Measurements from ENCODE around the gene MX2.
"Not testable (repeated sequence)": the region's sequence is repeated elsewhere in the genome, so short reads cannot be mapped to it uniquely, and the experiment has no call there.

Gene MX2

GRCh38 chr21:41333752-41334151, 28.1 kb upstream of the MX2 start:
- FAIRE-seq (no peak), DNase-seq (ENCODE audit: low spot score) (no peak)

- FAIRE-seq: no peak
- DNase-seq (ENCODE audit: low spot score): no peak
These were observed 24.3 kb upstream of the MX2 start for GRCh38 chr21:41337515-41337914.

DNA sequence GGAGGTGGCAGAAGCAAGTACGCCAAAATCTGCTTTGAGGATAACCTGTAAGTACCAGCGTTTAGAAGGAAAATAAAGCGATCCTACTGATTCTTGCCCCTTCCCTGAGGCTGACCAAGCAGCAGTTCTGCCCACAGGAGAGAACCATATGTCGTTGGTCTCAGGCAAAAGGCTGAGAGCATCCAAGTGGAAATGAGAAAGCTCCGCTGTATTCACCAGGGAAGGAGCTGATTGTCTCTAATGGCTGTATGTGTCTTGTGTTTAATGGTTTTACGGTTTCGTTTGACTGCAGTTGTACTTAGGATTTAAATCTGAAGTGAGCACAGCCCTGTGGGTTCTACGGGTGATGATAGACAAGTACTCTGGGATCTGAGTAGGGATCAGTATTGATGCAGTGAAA, 23.4 kb upstream of the MX2 start:
- no peak for FAIRE-seq
- no peak for DNase-seq (ENCODE audit: low spot score)

- DNase-seq (ENCODE audit: low spot score) (no peak), FAIRE-seq (no peak)
These were observed 19.8 kb upstream of the MX2 start for GRCh38 chr21:41342035-41342434.

DNA sequence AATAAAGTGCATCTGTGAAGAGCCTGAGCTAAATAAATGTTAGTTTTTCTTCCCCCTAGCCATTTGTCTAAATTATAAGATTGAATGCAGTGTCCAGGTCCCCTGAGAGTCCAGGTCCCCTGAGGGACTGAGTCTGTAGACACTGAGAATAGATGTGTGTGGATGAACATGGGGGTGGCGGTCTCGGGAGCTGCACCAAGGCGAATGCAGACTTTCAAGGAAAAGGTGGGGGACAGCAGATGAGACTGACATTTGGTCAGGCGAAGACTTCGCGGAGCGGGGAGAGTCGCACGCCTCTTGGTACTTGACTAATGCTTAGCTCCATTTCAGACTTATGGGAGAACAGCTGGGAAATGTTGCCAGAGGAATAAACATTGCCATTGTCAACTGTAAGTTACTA, 17.7 kb upstream of the MX2 start:
- FAIRE-seq: no peak
- DNase-seq (ENCODE audit: low spot score): no peak

DNA sequence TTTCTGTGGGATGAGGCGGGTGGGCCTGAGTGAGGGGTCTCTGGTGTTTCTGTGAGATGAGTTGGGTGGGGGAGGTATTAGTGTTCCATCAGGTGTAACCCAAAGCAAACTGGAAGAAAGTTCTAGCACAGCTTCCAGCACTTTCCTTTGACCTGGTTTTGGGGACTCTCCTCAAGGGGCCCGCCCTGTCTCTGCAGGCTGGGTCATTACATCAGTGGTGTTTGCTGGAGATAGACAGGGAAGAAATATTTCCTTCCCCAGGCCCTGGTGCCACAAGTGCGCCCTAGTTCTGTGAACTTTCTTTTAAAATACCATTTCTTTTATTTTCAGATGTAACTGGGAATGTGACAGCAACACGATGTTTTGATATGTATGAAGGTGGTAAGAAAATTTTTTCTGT, 16.5 kb upstream of the MX2 start:
- DNase-seq (ENCODE audit: low spot score): no peak
- FAIRE-seq: no peak

DNA sequence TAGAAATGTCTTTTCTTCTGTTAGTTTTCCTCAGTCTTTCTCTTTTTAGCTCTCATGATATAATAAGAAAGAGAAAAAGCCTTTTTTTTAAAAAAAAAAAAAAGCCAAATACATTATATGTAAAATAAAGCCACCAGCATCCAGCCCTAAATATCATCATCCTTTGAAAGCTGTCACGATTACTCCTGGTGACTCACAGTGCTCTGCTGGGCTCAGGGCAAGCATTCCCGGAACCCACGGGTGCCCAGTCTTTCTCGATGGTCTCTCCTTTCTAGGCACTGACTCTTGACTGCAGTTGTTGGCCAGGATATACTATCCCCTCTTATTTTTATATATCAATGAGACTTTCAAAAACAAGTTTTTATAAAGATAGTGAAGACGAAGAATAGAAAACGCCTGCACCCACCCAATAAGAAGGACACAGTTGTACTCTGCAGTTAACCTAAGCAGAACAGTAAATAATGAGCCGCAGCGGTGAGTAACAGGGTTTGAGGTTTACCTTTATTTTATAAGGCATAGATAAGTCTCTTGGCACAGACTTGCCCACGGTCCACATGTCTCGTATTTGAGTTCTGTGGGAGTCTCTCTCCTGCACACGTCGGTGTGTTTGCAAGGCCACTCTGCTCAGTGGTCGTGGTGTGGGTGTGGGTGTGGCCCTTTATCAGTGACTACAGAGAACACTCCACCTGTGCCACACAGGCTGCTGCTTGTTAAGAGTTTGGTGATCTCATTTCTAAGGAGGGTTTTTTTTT, 15.7 kb upstream of the MX2 start:
- no peak for DNase-seq (ENCODE audit: low spot score)
- no peak for FAIRE-seq

GRCh38 chr21:41346758-41347157, 15.1 kb upstream of the MX2 start:
- DNase-seq (ENCODE audit: low spot score) (no peak), FAIRE-seq (no peak)

DNA sequence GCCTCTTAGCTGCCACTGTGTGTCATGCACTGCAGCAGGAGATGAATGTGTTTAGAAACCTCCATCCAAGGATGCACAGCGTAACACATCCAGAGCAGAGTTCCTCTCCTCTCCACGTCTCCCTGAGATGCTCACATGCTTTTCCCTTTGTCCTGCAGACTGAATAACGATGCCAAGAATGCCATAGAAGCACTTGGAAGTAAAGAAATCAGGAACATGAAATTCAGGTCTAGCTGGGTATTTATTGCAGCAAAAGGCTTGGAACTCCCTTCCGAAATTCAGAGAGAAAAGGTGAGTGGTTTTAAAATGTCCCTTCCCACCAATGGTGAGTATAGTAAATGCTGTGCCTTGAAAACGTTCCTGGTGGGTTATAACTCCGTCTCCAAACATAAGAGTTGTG, 13.4 kb upstream of the MX2 start:
- DNase-seq (ENCODE audit: low spot score) (no peak), FAIRE-seq (no peak)

DNA sequence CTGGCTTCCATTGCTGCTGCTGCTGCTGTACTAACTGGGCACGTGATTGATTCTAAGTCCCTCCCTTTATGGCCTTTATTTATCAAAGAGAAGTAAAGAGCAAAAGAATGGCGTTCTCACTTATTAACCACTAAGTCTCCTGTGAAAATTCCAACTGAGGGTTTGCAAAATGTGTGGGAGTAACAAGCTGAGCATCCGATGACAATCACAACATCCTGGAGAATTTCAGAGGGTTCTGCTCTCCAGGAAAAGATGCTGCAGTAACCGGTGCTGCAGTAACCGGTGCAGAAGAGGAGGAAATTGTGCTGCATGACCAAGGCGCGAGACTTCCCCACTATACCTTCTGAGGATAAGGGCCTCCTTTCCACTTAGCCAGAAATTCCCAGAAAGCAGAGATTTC, 12.7 kb upstream of the MX2 start:
- DNase-seq (ENCODE audit: low spot score) (no peak), FAIRE-seq (no peak)

GRCh38 chr21:41349619-41350390, 12.0 kb upstream of the MX2 start:
- no peak for DNase-seq (ENCODE audit: low spot score)
- no peak for FAIRE-seq

DNA sequence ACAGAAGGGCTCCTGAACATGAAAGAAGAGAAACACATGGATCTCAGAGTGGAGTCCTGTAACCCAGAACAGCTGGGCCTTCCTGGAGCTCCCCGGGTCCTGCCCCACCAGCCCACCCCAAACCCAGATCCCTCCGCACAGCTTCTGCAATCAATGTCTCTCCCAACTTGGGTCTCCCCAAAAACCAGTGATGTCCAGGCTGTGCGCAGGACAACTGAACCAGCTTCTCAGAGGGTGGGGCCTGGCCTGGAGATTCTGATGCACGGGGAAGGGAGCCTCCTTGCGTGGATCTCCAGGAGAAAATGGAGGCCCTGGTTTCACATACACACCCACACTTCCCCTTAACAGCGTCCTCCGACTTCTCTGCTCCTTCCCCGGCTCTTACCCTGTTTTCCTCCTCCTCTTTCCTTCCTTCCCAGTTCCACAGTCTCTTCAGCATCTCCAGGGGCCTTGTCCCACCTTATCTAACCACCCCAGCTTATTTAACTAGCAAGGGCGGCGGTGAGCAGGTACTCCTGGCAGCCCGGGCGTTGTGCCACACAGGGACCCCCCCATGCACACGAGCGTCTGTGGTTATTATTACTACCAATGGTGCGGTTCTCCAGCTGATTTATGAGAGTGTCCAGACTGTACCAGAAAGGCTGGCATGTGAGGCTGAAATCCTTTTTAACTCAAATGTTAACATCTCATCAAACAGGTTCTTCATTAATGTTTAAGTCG, 11.2 kb upstream of the MX2 start:
- DNase-seq (ENCODE audit: low spot score) (no peak), FAIRE-seq (no peak)

DNA sequence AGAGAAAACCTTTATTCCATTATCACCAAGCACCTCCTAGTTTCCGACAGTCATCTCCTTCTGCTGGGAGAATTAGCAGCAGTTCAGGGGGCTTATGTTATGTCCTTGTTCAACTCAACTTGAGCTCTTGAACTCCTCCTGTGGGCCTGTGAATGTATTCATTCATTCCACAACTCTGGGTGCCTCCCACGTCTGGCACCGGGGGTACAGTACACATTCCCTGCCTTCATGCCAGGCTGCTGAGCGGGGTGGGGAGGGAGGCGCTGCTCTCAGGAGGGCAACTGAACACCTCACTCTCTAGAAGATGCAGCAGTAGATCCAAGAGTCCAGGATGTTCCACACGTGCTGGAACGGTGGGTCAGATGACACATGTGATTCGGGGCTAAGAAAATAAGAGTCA, 4.3 kb upstream of the MX2 start:
- no peak for DNase-seq (ENCODE audit: low spot score)
- FAIRE-seq: no peak

DNA sequence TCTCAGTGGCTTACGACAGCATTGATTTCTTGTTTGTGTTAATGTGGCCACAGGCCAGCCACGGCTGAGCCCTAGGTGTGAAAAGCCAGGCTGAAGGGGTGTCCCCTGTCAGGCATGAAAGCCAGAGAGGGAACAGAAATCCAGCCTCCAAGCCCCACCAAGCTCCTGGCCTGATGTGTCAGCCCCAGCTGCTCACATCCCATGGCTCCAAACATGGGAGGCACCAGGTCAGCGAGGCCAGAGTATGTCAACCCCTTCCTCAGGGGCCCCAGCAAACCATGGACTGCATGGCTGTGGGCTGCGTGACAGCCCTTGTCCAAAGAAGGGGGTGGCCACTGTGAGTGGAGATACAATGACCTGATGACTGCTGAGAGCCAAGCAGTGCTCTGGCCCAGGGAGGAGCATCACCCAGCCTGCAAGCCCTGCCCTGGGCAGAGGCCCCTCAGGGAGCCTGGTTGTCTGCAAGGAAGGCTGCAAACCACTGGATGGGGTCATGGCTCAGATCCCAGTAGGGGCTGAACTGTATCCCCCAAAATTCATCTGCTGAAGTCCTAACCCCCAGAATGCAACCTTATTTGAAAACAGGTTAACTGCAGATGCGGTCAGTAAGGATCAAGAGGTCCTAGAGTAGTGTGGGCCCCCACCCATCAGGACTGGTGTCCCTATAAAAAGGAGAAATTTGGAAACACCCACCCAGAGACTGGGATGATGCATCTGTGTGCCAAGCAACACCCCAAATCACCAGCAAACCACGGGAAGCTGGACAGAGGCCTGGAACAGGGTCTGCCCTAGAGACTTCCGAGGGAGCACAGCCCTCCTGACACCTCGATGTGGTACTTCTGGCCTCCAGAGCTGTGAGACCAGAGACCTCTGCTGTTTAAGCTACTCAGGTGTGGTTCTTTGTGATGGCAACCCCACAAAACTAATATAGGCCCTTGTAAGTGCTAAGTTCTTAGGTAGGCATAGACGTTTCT, 3.3 kb upstream of the MX2 start:
- FAIRE-seq: no peak
- DNase-seq (ENCODE audit: low spot score): no peak

DNA sequence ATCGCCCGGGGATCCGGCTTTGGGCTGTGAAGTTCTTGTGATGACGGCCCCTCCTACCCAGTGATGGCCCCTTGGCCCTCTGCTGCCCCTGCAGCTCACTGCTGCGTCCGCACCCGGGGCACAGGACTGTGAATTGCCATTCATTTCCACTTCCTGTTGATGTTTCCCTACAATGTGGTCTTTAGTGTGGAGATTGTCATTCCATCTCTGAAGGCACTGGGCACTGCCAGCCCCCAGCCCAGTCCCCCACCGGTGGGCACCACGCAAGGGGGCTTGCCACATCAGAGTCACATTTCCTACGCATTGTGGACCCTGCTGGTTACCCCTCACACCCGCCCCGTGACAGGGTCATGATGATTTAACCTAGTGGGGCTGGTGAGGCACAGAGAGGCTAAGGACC, 2.5 kb upstream of the MX2 start:
- DNase-seq (ENCODE audit: low spot score) (no peak), FAIRE-seq (no peak)

- not testable (repeated sequence) for FAIRE-seq; DNase-seq (ENCODE audit: low spot score)
These were observed 2.1 kb upstream of the MX2 start for GRCh38 chr21:41359754-41360071.

- no peak for FAIRE-seq
- DNase-seq (ENCODE audit: low spot score): no peak
These were observed 1.6 kb upstream of the MX2 start for GRCh38 chr21:41360072-41360821.

DNA sequence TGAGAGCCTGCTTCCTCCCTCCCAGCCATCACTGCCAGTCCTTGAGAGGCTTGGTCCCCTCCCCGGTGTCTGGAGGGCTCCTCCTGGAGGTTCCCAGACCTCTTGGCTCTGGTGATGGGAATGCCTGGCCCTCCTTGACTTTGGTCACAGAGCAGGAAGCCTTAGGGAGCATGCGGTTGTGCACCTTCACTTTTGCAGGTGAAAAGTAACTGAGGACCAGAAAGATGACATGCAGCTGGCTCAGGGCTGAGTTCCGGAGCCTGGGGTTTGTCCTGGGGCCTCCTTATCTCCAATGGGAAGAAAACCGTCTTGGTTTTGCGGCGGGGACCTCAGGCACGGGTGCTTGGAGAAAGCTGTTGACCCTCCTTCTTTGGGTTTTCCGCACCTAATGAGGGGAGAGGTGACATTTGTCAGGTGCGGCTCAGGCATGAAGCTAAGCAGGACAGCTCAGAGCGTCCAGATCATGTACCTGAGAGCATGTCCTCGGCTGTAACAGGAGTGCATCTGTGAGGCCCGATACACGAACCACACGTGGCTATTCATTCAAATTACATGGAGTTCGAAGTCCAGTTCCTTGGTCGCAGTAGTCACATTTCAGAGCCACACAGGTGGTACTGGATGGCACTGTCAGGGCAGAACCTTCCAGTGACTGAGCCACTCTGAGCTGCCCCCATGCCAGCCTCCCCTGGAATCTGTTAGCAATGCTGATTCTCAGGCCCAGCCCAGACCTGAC, 608 bp upstream of the MX2 start:
- FAIRE-seq (no peak), DNase-seq (ENCODE audit: low spot score) (no peak)

- FAIRE-seq: no peak
- no peak for DNase-seq (ENCODE audit: low spot score)
These were observed 960 bp downstream of the MX2 start for GRCh38 chr21:41362605-41363369.

Measured in urothelium cell line (cell line).